Sigmoid colon (tissue), 7 donors: ENCODE measurements around the gene ABCC3. TPM values are rescaled to one million over a fixed set of nuclear protein-coding genes. Genes with fewer than 3 reads are reported as not detected.

Source experiments
- DNase-seq: peaks from one replicate; pipeline ENCODE4 v3.0.0-alpha.2; 2019
- H3K27ac ChIP-seq, 4 donors: fragments of 200-600 bp; sonication (generic); one replicate each; pipeline ENCODE4 v1.5.1; 2016 to 2019; ENCODE audit warnings: mild to moderate bottlenecking in 1 of 4
- H3K27me3 ChIP-seq, 3 donors: fragments of 200-600 bp; sonication (generic); one replicate each; pipeline ENCODE4 v1.5.1; 2019; ENCODE audit warnings: mild to moderate bottlenecking in 1 of 3
- H3K36me3 ChIP-seq, 4 donors: fragments of 200-600 bp; sonication (generic); one replicate each; pipeline ENCODE4 v1.5.1; 2016 to 2019
- H3K4me1 ChIP-seq, 4 donors: fragments of 200-600 bp; sonication (generic); one replicate each; pipeline ENCODE4 v1.5.1; 2017 to 2019
- H3K4me3 ChIP-seq, 4 donors: fragments of 200-600 bp; sonication (generic); one replicate each; pipeline ENCODE4 v1.5.1; 2017 to 2019; ENCODE audit warnings: mild to moderate bottlenecking in 2 of 4, moderate library complexity in 1 of 4
- H3K9me3 ChIP-seq, 4 donors: fragments of 200-600 bp in 3 of 4; sonication (generic) in 3 of 4; one replicate each; pipeline versions ENCODE4 v1.5.1 to v1.6.1; 2013 to 2019
- CTCF ChIP-seq, 4 experiments: fragments of 450-650 bp in 3 of 4; fragments of 200-600 bp in 1 of 4; IDR thresholded peaks; one replicate each; pipeline ENCODE4 v1.5.1; 2016 to 2019; ENCODE audit warnings: antibody characterized with exemption in 4 of 4, mild to moderate bottlenecking in 3 of 4, moderate library complexity in 2 of 4
- EP300 ChIP-seq, 4 donors: sonication (generic); formaldehyde crosslinking; IDR thresholded peaks; one replicate each; pipeline ENCODE4 v1.6.1; 2017; ENCODE audit warnings: antibody characterized with exemption in 4 of 4
- POLR2A ChIP-seq, 2 donors: fragments of 450-650 bp; IDR thresholded peaks; one replicate each; pipeline ENCODE4 v1.6.1; 2016; ENCODE audit warnings: antibody characterized with exemption in 2 of 2, mild to moderate bottlenecking in 2 of 2, moderate library complexity in 2 of 2
- POLR2AphosphoS5 ChIP-seq, 4 donors: sonication (generic); formaldehyde crosslinking; IDR thresholded peaks; one replicate each; pipeline ENCODE4 v1.6.1; 2017; ENCODE audit warnings: antibody characterized with exemption in 4 of 4
- WGBS, 2 donors: extraction: QIAGEN DNeasy Blood & Tissue Kit; methylation state at CpG; one replicate each; pipeline ENCODE4 v1.1.7; 2013; 5-methylcytosine and 5-hydroxymethylcytosine counted together
- intact Hi-C: fragments of 100-400 bp; cut with DNase I; formaldehyde crosslinking; loops from one replicate; pipeline ENCODE4 v1.15.1; 2023
- polyA plus RNA-seq, 3 donors: library from polyadenylated mRNA; stranded (reverse); fragments of 200-250 nt; gene quantifications; one replicate each; pipeline ENCODE4 v1.2.3, GENCODE V29; 2013
- total RNA-seq, 4 donors: library from RNA; depleted of rRNA; stranded (reverse); fragments of >200 nt; gene quantifications; one replicate each; pipeline ENCODE4 v1.1.0, GENCODE V29; 2016
- donor health status: healthy with polysubstance abuse.
- donor health status: Bipolar disorder and iron deficiency.
- donor health status: healthy.

ABCC3 gene
- total and polyA plus RNA-seq, 7 donors, result 0.71 to 94.1 (median 2.6) TPM

GRCh38 chr17:50658616-50659015 is 23.9 kb downstream of the ABCC3 start:
- H3K36me3 ChIP-seq, result no peaks in the 10 kb centered on the region
- 78 to 82% methylated on average over 6 of the region's 6 CpGs for WGBS, 2 donors
- H3K9me3 ChIP-seq, result no peaks in the 10 kb centered on the region
- DNase-seq, result no peak
- no peak overlapping the region for H3K4me3 ChIP-seq
- intact Hi-C loops, result no loop called here
- no peaks in the 10 kb centered on the region for H3K27me3 ChIP-seq
- no peak for TF ChIP-seq POLR2A (IDR thresholded peaks at IDR 0.05)
- TF ChIP-seq CTCF (IDR thresholded peaks at IDR 0.05), result no peak
- TF ChIP-seq POLR2AphosphoS5 (IDR thresholded peaks at IDR 0.05), result no peak
- TF ChIP-seq EP300 (IDR thresholded peaks at IDR 0.05), result no peak
- H3K4me1 ChIP-seq, result peaks cover 0 to 33% (median 25%) of the 10 kb centered on the region in 4 donors
- H3K27ac ChIP-seq, result no peak overlapping the region

GRCh38 chr17:50659179-50659578 is 24.5 kb downstream of the ABCC3 start:
- Histone ChIP-seq H3K9me3 (no peaks in the 10 kb centered on the region), H3K27ac (no peak overlapping the region), H3K4me3 (no peak overlapping the region), H3K4me1 (peaks cover 0 to 33% (median 25%) of the 10 kb centered on the region in 4 donors), H3K36me3 (no peaks in the 10 kb centered on the region), H3K27me3 (no peaks in the 10 kb centered on the region)
- 83 to 84% methylated on average over 10 of the region's 10 CpGs for WGBS, 2 donors
- DNase-seq, result peak; percentile 60
- intact Hi-C loops, result no loop called here
- TF ChIP-seq CTCF (IDR thresholded peaks at IDR 0.05), result no peak

- Histone ChIP-seq H3K4me1 (peaks cover 0 to 33% (median 25%) of the 10 kb centered on the region in 4 donors), H3K4me3 (no peak overlapping the region), H3K36me3 (no peaks in the 10 kb centered on the region), H3K27ac (peak overlapping the region in 3 of 4 donors; percentile 32 to 50 (median 47)), H3K9me3 (no peaks in the 10 kb centered on the region), H3K27me3 (no peaks in the 10 kb centered on the region)
- WGBS, 2 donors, result 32 to 59% methylated on average over 11 of the region's 11 CpGs
- intact Hi-C loops, result no loop called here
- no peak for DNase-seq
- TF ChIP-seq CTCF (IDR thresholded peaks at IDR 0.05), result no peak
- no peak for TF ChIP-seq POLR2A (IDR thresholded peaks at IDR 0.05)
- no peak for TF ChIP-seq POLR2AphosphoS5 (IDR thresholded peaks at IDR 0.05)
- TF ChIP-seq EP300 (IDR thresholded peaks at IDR 0.05), result no peak
Measured at GRCh38 chr17:50660042-50660886, 25.6 kb downstream of the ABCC3 start.

- Histone ChIP-seq H3K27ac (peak overlapping the region in 3 of 4 donors; percentile 32 to 50 (median 47)), H3K36me3 (no peaks in the 10 kb centered on the region), H3K4me3 (no peak overlapping the region), H3K9me3 (no peaks in the 10 kb centered on the region), H3K27me3 (no peaks in the 10 kb centered on the region), H3K4me1 (peaks cover 0 to 33% (median 25%) of the 10 kb centered on the region in 4 donors)
- 71 to 87% methylated on average over 10 of the region's 10 CpGs for WGBS, 2 donors
- TF ChIP-seq EP300 (IDR thresholded peaks at IDR 0.05), result no peak
- no peak for TF ChIP-seq POLR2A (IDR thresholded peaks at IDR 0.05)
- no peak for TF ChIP-seq POLR2AphosphoS5 (IDR thresholded peaks at IDR 0.05)
- no peak for TF ChIP-seq CTCF (IDR thresholded peaks at IDR 0.05)
- intact Hi-C loops, result no loop called here
- DNase-seq, result no peak
Measured at GRCh38 chr17:50660887-50661345, 26.2 kb downstream of the ABCC3 start.
